Upper lobe of left lung (tissue), 4 donors: ENCODE measurements around the gene KRTAP5-6.
"Not testable (repeated sequence)": the region's sequence is repeated elsewhere in the genome, so short reads cannot be mapped to it uniquely, and the experiment has no call there.

Source experiments
- EP300 ChIP-seq, 4 donors: sonication (generic); formaldehyde crosslinking; IDR thresholded peaks; one replicate each; pipeline ENCODE4 v1.5.1; 2017; ENCODE audit warnings: antibody characterized with exemption in 4 of 4, control low read depth in 2 of 4
- POLR2A ChIP-seq, 4 donors: fragments of 450-650 bp; IDR thresholded peaks; one replicate each; pipeline ENCODE4 v1.5.1; 2016 to 2017; ENCODE audit warnings: antibody characterized with exemption in 4 of 4, mild to moderate bottlenecking in 2 of 4
- POLR2AphosphoS5 ChIP-seq, 2 donors: sonication (generic); formaldehyde crosslinking; IDR thresholded peaks; one replicate each; pipeline ENCODE4 v1.5.1; 2017; ENCODE audit warnings: antibody characterized with exemption in 2 of 2
- TF ChIP-seq, protein P1 (sequence below), 6 experiments: fragments of 450-650 bp in 4 of 6; fragments of 200-600 bp in 2 of 6; sonication (generic) in 2 of 6; IDR thresholded peaks; one replicate each; pipeline ENCODE4 v1.5.1; 2016 to 2019; ENCODE audit warnings: antibody characterized with exemption in 6 of 6

GRCh38 chr11:1670457-1670856, 26.5 kb upstream of the KRTAP5-6 start:
- TF ChIP-seq, protein P1, sequence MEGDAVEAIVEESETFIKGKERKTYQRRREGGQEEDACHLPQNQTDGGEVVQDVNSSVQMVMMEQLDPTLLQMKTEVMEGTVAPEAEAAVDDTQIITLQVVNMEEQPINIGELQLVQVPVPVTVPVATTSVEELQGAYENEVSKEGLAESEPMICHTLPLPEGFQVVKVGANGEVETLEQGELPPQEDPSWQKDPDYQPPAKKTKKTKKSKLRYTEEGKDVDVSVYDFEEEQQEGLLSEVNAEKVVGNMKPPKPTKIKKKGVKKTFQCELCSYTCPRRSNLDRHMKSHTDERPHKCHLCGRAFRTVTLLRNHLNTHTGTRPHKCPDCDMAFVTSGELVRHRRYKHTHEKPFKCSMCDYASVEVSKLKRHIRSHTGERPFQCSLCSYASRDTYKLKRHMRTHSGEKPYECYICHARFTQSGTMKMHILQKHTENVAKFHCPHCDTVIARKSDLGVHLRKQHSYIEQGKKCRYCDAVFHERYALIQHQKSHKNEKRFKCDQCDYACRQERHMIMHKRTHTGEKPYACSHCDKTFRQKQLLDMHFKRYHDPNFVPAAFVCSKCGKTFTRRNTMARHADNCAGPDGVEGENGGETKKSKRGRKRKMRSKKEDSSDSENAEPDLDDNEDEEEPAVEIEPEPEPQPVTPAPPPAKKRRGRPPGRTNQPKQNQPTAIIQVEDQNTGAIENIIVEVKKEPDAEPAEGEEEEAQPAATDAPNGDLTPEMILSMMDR (IDR thresholded peaks at IDR 0.05): not testable (repeated sequence)
- not testable (repeated sequence) for TF ChIP-seq EP300, POLR2A, POLR2AphosphoS5 (IDR thresholded peaks at IDR 0.05)
